Middle frontal gyrus (tissue), 1 donor: ENCODE measurements around the gene SERPINE2.
A peak's percentile ranks its signal among the peaks of the same experiment; 100 is the strongest.

ENCODE experiments used
- DNase-seq: peaks from one replicate; pipeline ENCODE4 v3.0.0-alpha.2; 2015; ENCODE audit warnings: low spot score; ENCODE audit errors: extremely low spot score

Gene SERPINE2

GRCh38 chr2:223978451-223978850, 60.6 kb downstream of the SERPINE2 start:
- DNase-seq, result no peak

GRCh38 chr2:223976635-223977226, 62.4 kb downstream of the SERPINE2 start:
- DNase-seq, result no peak

- no peak for DNase-seq
These were observed 65.5 kb downstream of the SERPINE2 start for GRCh38 chr2:223973606-223974005.

GRCh38 chr2:223972656-223973102, 66.4 kb downstream of the SERPINE2 start:
- DNase-seq, result no peak

GRCh38 chr2:223971731-223972130, 67.4 kb downstream of the SERPINE2 start:
- DNase-seq, result no peak

- DNase-seq, result peak; percentile 67
These were observed 68.5 kb downstream of the SERPINE2 start for GRCh38 chr2:223970343-223971128.

- no peak for DNase-seq
These were observed 69.2 kb downstream of the SERPINE2 start for GRCh38 chr2:223969856-223970255.

GRCh38 chr2:223969315-223969714, 69.8 kb downstream of the SERPINE2 start:
- DNase-seq, result no peak

- no peak for DNase-seq
These were observed 71.1 kb downstream of the SERPINE2 start for GRCh38 chr2:223967981-223968380.

GRCh38 chr2:223959688-223960087, 79.4 kb downstream of the SERPINE2 start:
- DNase-seq, result no peak

- peak; percentile 94 for DNase-seq
These were observed 81.8 kb downstream of the SERPINE2 start, which contains the start of gene MRPL44 for GRCh38 chr2:223957092-223957851. MRPL44 (plus strand) TSS chr2:223957463; CDS start chr2:223957473, 10 bp downstream.

- no peak for DNase-seq
These were observed 82.8 kb downstream of the SERPINE2 start for GRCh38 chr2:223956300-223956699.

- DNase-seq, result no peak
These were observed 84.7 kb downstream of the SERPINE2 start for GRCh38 chr2:223954401-223954800.

GRCh38 chr2:223952280-223952968, 86.7 kb downstream of the SERPINE2 start:
- no peak for DNase-seq

- DNase-seq, result no peak
These were observed 88.4 kb downstream of the SERPINE2 start for GRCh38 chr2:223950448-223951347.

- DNase-seq, result no peak
These were observed 89.7 kb downstream of the SERPINE2 start for GRCh38 chr2:223949241-223949840.

- no peak for DNase-seq
These were observed 91.3 kb downstream of the SERPINE2 start for GRCh38 chr2:223947711-223948205.

- DNase-seq, result no peak
These were observed 93.3 kb downstream of the SERPINE2 start for GRCh38 chr2:223945755-223946154.

- DNase-seq, result peak; percentile 86
These were observed 94.2 kb downstream of the SERPINE2 start, which contains the start of gene WDFY1 for GRCh38 chr2:223944703-223945531. WDFY1 (minus strand) TSS chr2:223945335; CDS start chr2:223945284, 51 bp downstream.
